GM13976 (cell line): ENCODE results near the gene PRKCSH.

Source experiments
- DNase-seq: peaks from one replicate; pipeline ENCODE4 v3.0.0; 2012; ENCODE audit warnings: low spot score
- CTCF ChIP-seq: IDR thresholded peaks from 2 replicates; pipeline ENCODE4 v1.5.1; 2012; ENCODE audit warnings: borderline replicate concordance, mild to moderate bottlenecking; ENCODE audit not compliant: insufficient read depth; ENCODE audit errors: extremely low read depth, missing control alignments, control extremely low read depth
- in situ Hi-C: fragments of 300-500 bp; cut with MboI; formaldehyde crosslinking; loops from one replicate; pipeline ENCODE4 v1.12.0; 2022; ENCODE audit warnings: low sequenced_read_pairs, mixed read lengths, inconsistent platforms; ENCODE audit not compliant: unreplicated experiment

Gene PRKCSH

GRCh38 chr19:11482384-11483050 is 47.1 kb downstream of the PRKCSH start:
- TF ChIP-seq CTCF, result peak; percentile 100
- in situ Hi-C loops, result no loop called here
- peak; percentile 95 for DNase-seq

GRCh38 chr19:11483366-11484111 is 48.1 kb downstream of the PRKCSH start:
- DNase-seq, result no peak
- in situ Hi-C loops, result no loop called here
- no peak for TF ChIP-seq CTCF

- in situ Hi-C loops, result no loop called here
- no peak for DNase-seq
- TF ChIP-seq CTCF, result no peak
Observed at GRCh38 chr19:11485245-11485837, 49.9 kb downstream of the PRKCSH start.

GRCh38 chr19:11486661-11487503 is 51.4 kb downstream of the PRKCSH start:
- no peak for DNase-seq
- in situ Hi-C loops, result no loop called here
- no peak for TF ChIP-seq CTCF

GRCh38 chr19:11489378-11489777 is 53.9 kb downstream of the PRKCSH start:
- TF ChIP-seq CTCF, result no peak
- in situ Hi-C loops, result no loop called here
- no peak for DNase-seq

- TF ChIP-seq CTCF, result no peak
- in situ Hi-C loops, result no loop called here
- DNase-seq, result no peak
Observed at GRCh38 chr19:11494634-11495285, 59.3 kb downstream of the PRKCSH start.
